H9 (cell line): ENCODE measurements around the gene SH3RF3. TPM values are rescaled to one million over a fixed set of nuclear protein-coding genes. Genes with fewer than 3 reads are reported as not detected.

Source experiments
- DNase-seq: peaks from one replicate; pipeline ENCODE4 v3.0.0-alpha.2; 2017
- H2AFZ ChIP-seq: one replicate; pipeline ENCODE4 v1.6.1; 2013; ENCODE audit warnings: mild to moderate bottlenecking, low read length, control low read depth, moderate library complexity
- H2AK5ac ChIP-seq: 2 replicates; pipeline ENCODE4 v1.6.1; 2013; ENCODE audit warnings: low read length, control low read depth, mixed read lengths; ENCODE audit not compliant: insufficient read length
- H2BK120ac ChIP-seq: one replicate; pipeline ENCODE4 v1.6.1; 2013; ENCODE audit warnings: low read depth, mild to moderate bottlenecking, low read length, control low read depth, inconsistent platforms; ENCODE audit not compliant: poor library complexity, severe bottlenecking
- H2BK12ac ChIP-seq: 2 replicates; pipeline ENCODE4 v1.6.1; 2013; ENCODE audit warnings: low read length, control low read depth, mixed read lengths, low read depth; ENCODE audit not compliant: insufficient read length
- H2BK15ac ChIP-seq: 2 replicates; pipeline ENCODE4 v1.6.1; 2013; ENCODE audit warnings: low read depth, low read length, control low read depth
- H2BK20ac ChIP-seq: one replicate; pipeline ENCODE4 v1.6.1; 2013; ENCODE audit warnings: low read depth, mild to moderate bottlenecking, low read length, control low read depth, inconsistent platforms; ENCODE audit not compliant: poor library complexity, severe bottlenecking
- H2BK5ac ChIP-seq: 2 replicates; pipeline ENCODE4 v1.6.1; 2013; ENCODE audit warnings: low read length, control low read depth, mixed read lengths; ENCODE audit not compliant: insufficient read length
- H3K14ac ChIP-seq: 2 replicates; pipeline ENCODE4 v1.6.1; 2013; ENCODE audit warnings: low read length, control low read depth; ENCODE audit not compliant: insufficient read depth
- H3K18ac ChIP-seq: 2 replicates; pipeline ENCODE4 v1.6.1; 2013; ENCODE audit warnings: low read depth, mild to moderate bottlenecking, mixed read lengths, low read length, control low read depth; ENCODE audit not compliant: insufficient read length
- H3K23ac ChIP-seq: 2 replicates; pipeline ENCODE4 v1.6.1; 2013; ENCODE audit warnings: low read length, control low read depth, mixed read lengths, low read depth; ENCODE audit not compliant: insufficient read length
- H3K23me2 ChIP-seq: 2 replicates; pipeline ENCODE4 v1.6.1; 2013; ENCODE audit warnings: low read depth, mild to moderate bottlenecking, mixed read lengths, low read length, control low read depth; ENCODE audit not compliant: insufficient read length, poor library complexity, severe bottlenecking
- H3K27ac ChIP-seq: 2 replicates; pipeline ENCODE4 v1.5.1; 2013; ENCODE audit warnings: low read length, control low read depth, mixed read lengths, low read depth; ENCODE audit not compliant: insufficient read length
- H3K27me3 ChIP-seq: 2 replicates; pipeline ENCODE4 v1.6.1; 2013; ENCODE audit warnings: low read length, control low read depth, inconsistent platforms; ENCODE audit not compliant: insufficient read depth
- H3K4ac ChIP-seq: 2 replicates; pipeline ENCODE4 v1.6.1; 2013; ENCODE audit warnings: low read depth, mild to moderate bottlenecking, control low read depth, inconsistent platforms, low read length, moderate library complexity
- H3K4me1 ChIP-seq: 2 replicates; pipeline ENCODE4 v1.6.1; 2013; ENCODE audit warnings: low read length, control low read depth, inconsistent platforms; ENCODE audit not compliant: insufficient read depth
- H3K4me2 ChIP-seq: 2 replicates; pipeline ENCODE4 v1.6.1; 2013; ENCODE audit warnings: low read length, control low read depth, mixed read lengths; ENCODE audit not compliant: insufficient read length, insufficient read depth
- H3K56ac ChIP-seq: 2 replicates; pipeline ENCODE4 v1.6.1; 2013; ENCODE audit warnings: low read depth, mild to moderate bottlenecking, mixed read lengths, low read length, control low read depth; ENCODE audit not compliant: insufficient read length
- H3K79me1 ChIP-seq: 2 replicates; pipeline ENCODE4 v1.6.1; 2013; ENCODE audit warnings: low read depth, mild to moderate bottlenecking, moderate library complexity, low read length, control low read depth, inconsistent platforms; ENCODE audit not compliant: insufficient read depth, poor library complexity, severe bottlenecking
- H3K79me2 ChIP-seq: 2 replicates; pipeline ENCODE4 v1.6.1; 2013; ENCODE audit warnings: low read length, control low read depth, inconsistent platforms; ENCODE audit not compliant: insufficient read depth
- H3K9ac ChIP-seq: 2 replicates; pipeline ENCODE4 v1.6.1; 2013; ENCODE audit warnings: low read length, control low read depth, mixed read lengths; ENCODE audit not compliant: insufficient read length; ENCODE audit errors: extremely low read depth
- H3K9me3 ChIP-seq: one replicate; pipeline ENCODE4 v1.6.1; 2013; ENCODE audit warnings: low read depth, low read length, inconsistent platforms; ENCODE audit not compliant: control insufficient read depth
- H3T11ph ChIP-seq: one replicate; pipeline ENCODE4 v1.6.1; 2013; ENCODE audit warnings: mild to moderate bottlenecking, low read length, control low read depth, inconsistent platforms
- H4K20me1 ChIP-seq: one replicate; pipeline ENCODE4 v1.6.1; 2013; ENCODE audit not compliant: control insufficient read depth, insufficient read length, insufficient read depth
- H4K5ac ChIP-seq: 2 replicates; pipeline ENCODE4 v1.6.1; 2013; ENCODE audit warnings: low read depth, mild to moderate bottlenecking, mixed read lengths, low read length, control low read depth; ENCODE audit not compliant: insufficient read length
- H4K8ac ChIP-seq: replicated peaks from 2 replicates; pipeline ENCODE4 v1.6.1; 2013; ENCODE audit warnings: low read length, control low read depth, mixed read lengths, low read depth; ENCODE audit not compliant: insufficient read length
- H4K91ac ChIP-seq: 2 replicates; pipeline ENCODE4 v1.6.1; 2013; ENCODE audit warnings: low read depth, mild to moderate bottlenecking, moderate library complexity, mixed read lengths, low read length, control low read depth; ENCODE audit not compliant: insufficient read length
- H3K27ac Mint-ChIP-seq, 3 experiments: 2 replicates in 2 of 3; 3 replicates in 1 of 3; pipeline ENCODE4 v1.8.0; 2020 to 2021; ENCODE audit warnings: mixed read lengths in 3 of 3, mild to moderate bottlenecking in 1 of 3, moderate library complexity in 1 of 3
- H3K27me3 Mint-ChIP-seq: 2 replicates; pipeline ENCODE4 v1.8.0; 2021; ENCODE audit warnings: low read depth, mild to moderate bottlenecking, moderate library complexity, mixed read lengths
- H3K36me3 Mint-ChIP-seq, 3 experiments: 2 replicates in 2 of 3; 3 replicates in 1 of 3; pipeline ENCODE4 v1.8.0; 2020 to 2021; ENCODE audit warnings: low read depth in 3 of 3, mixed read lengths in 3 of 3; ENCODE audit not compliant: insufficient read depth in 1 of 3
- H3K4me1 Mint-ChIP-seq, 2 experiments: 2 replicates each; pipeline ENCODE4 v1.8.0; 2020; ENCODE audit warnings: mixed read lengths in 2 of 2
- H3K4me3 Mint-ChIP-seq, 2 experiments: 2 replicates in 1 of 2; 3 replicates in 1 of 2; pipeline ENCODE4 v1.8.0; 2020 to 2021; ENCODE audit warnings: mild to moderate bottlenecking in 2 of 2, mixed read lengths in 2 of 2, moderate library complexity in 1 of 2
- H3K9me3 Mint-ChIP-seq, 2 experiments: 2 replicates in 1 of 2; 3 replicates in 1 of 2; pipeline ENCODE4 v1.8.0; 2020; ENCODE audit warnings: mild to moderate bottlenecking in 2 of 2, mixed read lengths in 2 of 2, moderate library complexity in 1 of 2
- WGBS: extraction: QIAGEN DNeasy Blood & Tissue Kit; methylation state at CpG from one replicate; pipeline ENCODE4 v1.1.7; 2013; ENCODE audit warnings: missing lambda C conversion rate, low lambda C conversion rate, mixed read lengths; ENCODE audit not compliant: insufficient read length; ENCODE audit errors: extremely low coverage; 5-methylcytosine and 5-hydroxymethylcytosine counted together
- total RNA-seq: library from RNA; stranded (reverse); gene quantifications from 2 replicates; pipeline ENCODE4 v1.2.1, GENCODE V29; 2021
- TF ChIP-seq, protein P1 (sequence below): fragments of 200-600 bp; sonication (generic); conservative IDR thresholded peaks from 3 replicates; pipeline ENCODE4 v1.8.0; 2021; ENCODE audit warnings: antibody characterized with exemption, mild to moderate bottlenecking

The SH3RF3 gene
- total RNA-seq, 1 experiment from 2014 or later, result 0.46 TPM

DNA sequence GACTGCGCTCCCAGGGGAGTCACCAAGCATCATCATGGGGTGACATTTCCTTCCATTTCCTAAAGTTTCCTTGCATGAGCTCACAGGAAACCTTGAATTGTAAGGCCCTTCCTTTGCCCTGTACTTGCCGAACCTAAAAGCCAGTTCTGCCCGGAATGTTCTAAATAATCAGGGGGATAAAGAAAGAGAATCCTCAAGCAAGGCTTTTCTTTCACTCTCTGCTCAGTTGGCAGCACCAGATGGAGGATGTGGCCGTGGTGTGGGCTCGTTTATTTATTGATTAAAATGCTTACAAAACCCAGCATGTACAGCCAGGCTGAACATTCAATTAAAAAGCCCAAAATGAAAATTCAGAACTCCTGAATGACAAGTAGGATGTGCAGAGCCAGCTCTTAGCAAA lies 170.5 kb downstream of the SH3RF3 start:
- Histone ChIP-seq H3K23me2 (no peaks in the 10 kb centered on the region), H3K56ac (no peak overlapping the region), H4K8ac (no peak overlapping the region), H3K4me2 (no peak overlapping the region), H3K79me1 (no peaks in the 10 kb centered on the region), H3K18ac (no peak overlapping the region), H2BK15ac (no peak overlapping the region), H3T11ph (no peak overlapping the region), H3K14ac (no peak overlapping the region), H3K27me3 (no peaks in the 10 kb centered on the region), H2AFZ (no peak overlapping the region), H3K23ac (no peak overlapping the region), H2AK5ac (no peak overlapping the region), H4K20me1 (no peaks in the 10 kb centered on the region), H3K4me1 (no peaks in the 10 kb centered on the region), H4K91ac (no peak overlapping the region), H3K9me3 (no peaks in the 10 kb centered on the region), H2BK5ac (no peak overlapping the region), H2BK120ac (no peak overlapping the region), H3K27ac (no peak overlapping the region), H3K4ac (no peak overlapping the region), H3K79me2 (no peaks in the 10 kb centered on the region), H3K9ac (no peak overlapping the region), H2BK12ac (no peak overlapping the region), H2BK20ac (no peak overlapping the region), H4K5ac (no peak overlapping the region)
- no CpG with 5 or more reads among the region's 5 CpGs for WGBS
- Mint-ChIP-seq H3K9me3 (no peaks in the 10 kb centered on the region), H3K36me3 (no peaks in the 10 kb centered on the region; a peak in 1 of 7 replicates), H3K4me1 (no peaks in the 10 kb centered on the region), H3K4me3 (no peak overlapping the region), H3K27me3 (no peaks in the 10 kb centered on the region; the same call in 1 of the 2 replicates), H3K27ac (no peak overlapping the region)
- TF ChIP-seq, protein P1, sequence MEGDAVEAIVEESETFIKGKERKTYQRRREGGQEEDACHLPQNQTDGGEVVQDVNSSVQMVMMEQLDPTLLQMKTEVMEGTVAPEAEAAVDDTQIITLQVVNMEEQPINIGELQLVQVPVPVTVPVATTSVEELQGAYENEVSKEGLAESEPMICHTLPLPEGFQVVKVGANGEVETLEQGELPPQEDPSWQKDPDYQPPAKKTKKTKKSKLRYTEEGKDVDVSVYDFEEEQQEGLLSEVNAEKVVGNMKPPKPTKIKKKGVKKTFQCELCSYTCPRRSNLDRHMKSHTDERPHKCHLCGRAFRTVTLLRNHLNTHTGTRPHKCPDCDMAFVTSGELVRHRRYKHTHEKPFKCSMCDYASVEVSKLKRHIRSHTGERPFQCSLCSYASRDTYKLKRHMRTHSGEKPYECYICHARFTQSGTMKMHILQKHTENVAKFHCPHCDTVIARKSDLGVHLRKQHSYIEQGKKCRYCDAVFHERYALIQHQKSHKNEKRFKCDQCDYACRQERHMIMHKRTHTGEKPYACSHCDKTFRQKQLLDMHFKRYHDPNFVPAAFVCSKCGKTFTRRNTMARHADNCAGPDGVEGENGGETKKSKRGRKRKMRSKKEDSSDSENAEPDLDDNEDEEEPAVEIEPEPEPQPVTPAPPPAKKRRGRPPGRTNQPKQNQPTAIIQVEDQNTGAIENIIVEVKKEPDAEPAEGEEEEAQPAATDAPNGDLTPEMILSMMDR, result no peak
- DNase-seq, result no peak
